Testis (tissue), 2 donors: Measurements from ENCODE around the gene NUDT7.

Source experiments
- CTCF ChIP-seq, 3 experiments: fragments of 450-650 bp in 2 of 3; fragments of 200-600 bp in 1 of 3; sonication (generic) in 1 of 3; IDR thresholded peaks; one replicate each; pipeline ENCODE4 v1.5.1; 2016 to 2019; ENCODE audit warnings: antibody characterized with exemption in 3 of 3, mild to moderate bottlenecking in 2 of 3, moderate library complexity in 1 of 3
- POLR2A ChIP-seq: fragments of 450-650 bp; IDR thresholded peaks from one replicate; pipeline ENCODE4 v1.6.1; 2017; ENCODE audit warnings: antibody characterized with exemption, mild to moderate bottlenecking, moderate library complexity

GRCh38 chr16:77721752-77722308, 484 bp upstream of the NUDT7 start:
- TF ChIP-seq CTCF (IDR thresholded peaks at IDR 0.05): no peak
- no peak for TF ChIP-seq POLR2A
